Measurements from ENCODE around the gene SLC25A11.

DNA sequence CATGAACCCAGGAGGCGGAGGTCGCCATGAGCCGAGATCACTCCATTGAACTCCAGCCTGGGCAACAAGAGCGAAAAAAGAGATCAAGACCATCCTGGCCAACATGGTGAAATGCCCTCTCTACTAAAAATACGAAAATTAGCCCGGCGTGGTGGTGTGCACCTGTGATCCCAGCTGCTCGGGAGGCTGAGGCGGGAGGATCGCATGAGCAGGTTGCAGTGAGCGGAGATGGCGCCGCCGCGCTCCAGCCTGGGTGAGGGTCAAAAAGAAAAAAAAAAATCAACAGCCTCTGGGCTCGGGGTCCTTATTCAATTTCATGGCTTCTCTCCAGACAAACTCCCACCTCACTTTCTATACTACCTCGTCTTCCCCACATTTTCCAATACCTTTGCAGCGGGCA, 11.0 kb downstream of the SLC25A11 start:
- TF ChIP-seq, protein P1, sequence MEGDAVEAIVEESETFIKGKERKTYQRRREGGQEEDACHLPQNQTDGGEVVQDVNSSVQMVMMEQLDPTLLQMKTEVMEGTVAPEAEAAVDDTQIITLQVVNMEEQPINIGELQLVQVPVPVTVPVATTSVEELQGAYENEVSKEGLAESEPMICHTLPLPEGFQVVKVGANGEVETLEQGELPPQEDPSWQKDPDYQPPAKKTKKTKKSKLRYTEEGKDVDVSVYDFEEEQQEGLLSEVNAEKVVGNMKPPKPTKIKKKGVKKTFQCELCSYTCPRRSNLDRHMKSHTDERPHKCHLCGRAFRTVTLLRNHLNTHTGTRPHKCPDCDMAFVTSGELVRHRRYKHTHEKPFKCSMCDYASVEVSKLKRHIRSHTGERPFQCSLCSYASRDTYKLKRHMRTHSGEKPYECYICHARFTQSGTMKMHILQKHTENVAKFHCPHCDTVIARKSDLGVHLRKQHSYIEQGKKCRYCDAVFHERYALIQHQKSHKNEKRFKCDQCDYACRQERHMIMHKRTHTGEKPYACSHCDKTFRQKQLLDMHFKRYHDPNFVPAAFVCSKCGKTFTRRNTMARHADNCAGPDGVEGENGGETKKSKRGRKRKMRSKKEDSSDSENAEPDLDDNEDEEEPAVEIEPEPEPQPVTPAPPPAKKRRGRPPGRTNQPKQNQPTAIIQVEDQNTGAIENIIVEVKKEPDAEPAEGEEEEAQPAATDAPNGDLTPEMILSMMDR (IDR thresholded peaks at IDR 0.05; ENCODE audit: low read depth, low read length), result no peak
- no peak for TF ChIP-seq EZH2phosphoT487 (IDR thresholded peaks at IDR 0.05; ENCODE audit: low read depth)

Data from OCI-LY3 (cell line).